ENCODE measurements around the gene UGDH. TPM values are rescaled to one million over a fixed set of nuclear protein-coding genes. Genes with fewer than 3 reads are reported as not detected.

UGDH gene
- polyA plus RNA-seq, 1 donor (not counting 4 experiments of a cell fraction or from before 2014, with no cell fraction given): 39.4 TPM

GRCh38 chr4:39502019-39502663 lies 25.1 kb downstream of the UGDH start:
- H3K79me2 ChIP-seq (ENCODE audit: control insufficient read depth, insufficient read depth, low read length): no peaks in the 10 kb centered on the region
- no peaks in the 10 kb centered on the region for H4K20me1 ChIP-seq (ENCODE audit: control insufficient read depth, extremely low read depth, insufficient read depth, low read length)
- H3K9me3 ChIP-seq (ENCODE audit: control insufficient read depth, low read depth, low read length): no peaks in the 10 kb centered on the region
- H3K4me3 ChIP-seq (ENCODE audit: control insufficient read depth in 2 of 3, extremely low read depth in 1 of 3, insufficient read depth in 2 of 3, low read depth in 1 of 3, low read length in 3 of 3): no peak overlapping the region
- peak; percentile 58 for FAIRE-seq
- dilution Hi-C loops (cut with MboI; ENCODE audit: extremely low pct_ligation_motif_present, low sequenced_read_pairs): no loop called here
- TF ChIP-seq EZH2 (IDR thresholded peaks at IDR 0.05; ENCODE audit: low read length) (no peak), CTCF (optimal IDR thresholded peaks at IDR 0.05 in 1 of 3, IDR thresholded peaks at IDR 0.05 in 1 of 3, conservative IDR thresholded peaks at IDR 0.05 in 1 of 3; ENCODE audit: extremely low read depth in 1 of 3, insufficient read depth in 2 of 3, low read length in 3 of 3) (no peak)
- peaks cover 13 to 20% of the 10 kb centered on the region in 2 experiments for H3K36me3 ChIP-seq (ENCODE audit: control insufficient read depth in 2 of 2, extremely low read depth in 1 of 2, insufficient read depth in 2 of 2, low read length in 2 of 2)
- H3K4me1 ChIP-seq (ENCODE audit: control insufficient read depth, extremely low read depth, insufficient read depth, low read length): no peaks in the 10 kb centered on the region
- H3K9me1 ChIP-seq (ENCODE audit: control insufficient read depth, extremely low read depth, insufficient read depth, low read length): no peaks in the 10 kb centered on the region
- no peaks in the 10 kb centered on the region for H3K27me3 ChIP-seq (ENCODE audit: control insufficient read depth, extremely low read depth, insufficient read depth, low read length)
- H2AFZ ChIP-seq (ENCODE audit: control insufficient read depth, low read length): no peak overlapping the region
- no peak overlapping the region for H3K9ac ChIP-seq (ENCODE audit: control insufficient read depth, extremely low read depth, insufficient read depth, low read length)
- no peak overlapping the region for H3K4me2 ChIP-seq (ENCODE audit: control insufficient read depth, extremely low read depth, insufficient read depth, low read depth, low read length)
- H3K27ac ChIP-seq (ENCODE audit: control insufficient read depth, insufficient read depth, low read length): no peak overlapping the region
- DNase-seq (ENCODE audit: low read depth, low spot score): no peak

GRCh38 chr4:39498727-39499020 lies 28.6 kb downstream of the UGDH start:
- no peaks in the 10 kb centered on the region for H3K27me3 ChIP-seq (ENCODE audit: control insufficient read depth, extremely low read depth, insufficient read depth, low read length)
- peaks cover 10% of the 10 kb centered on the region for H3K4me1 ChIP-seq (ENCODE audit: control insufficient read depth, extremely low read depth, insufficient read depth, low read length)
- dilution Hi-C loops (cut with MboI; ENCODE audit: extremely low pct_ligation_motif_present, low sequenced_read_pairs): no loop called here
- DNase-seq (ENCODE audit: low read depth, low spot score) (no peak), FAIRE-seq (no peak)
- no peak for TF ChIP-seq EZH2 (IDR thresholded peaks at IDR 0.05; ENCODE audit: low read length)
- no peak for TF ChIP-seq CTCF (optimal IDR thresholded peaks at IDR 0.05 in 1 of 3, IDR thresholded peaks at IDR 0.05 in 1 of 3, conservative IDR thresholded peaks at IDR 0.05 in 1 of 3; ENCODE audit: extremely low read depth in 1 of 3, insufficient read depth in 2 of 3, low read length in 3 of 3)
- H3K27ac ChIP-seq (ENCODE audit: control insufficient read depth, insufficient read depth, low read length): no peak overlapping the region
- peaks cover 4% of the 10 kb centered on the region in 2 experiments for H3K36me3 ChIP-seq (ENCODE audit: control insufficient read depth in 2 of 2, extremely low read depth in 1 of 2, insufficient read depth in 2 of 2, low read length in 2 of 2)
- no peak overlapping the region for H2AFZ ChIP-seq (ENCODE audit: control insufficient read depth, low read length)
- H3K79me2 ChIP-seq (ENCODE audit: control insufficient read depth, insufficient read depth, low read length): no peaks in the 10 kb centered on the region
- no peak overlapping the region for H3K4me3 ChIP-seq (ENCODE audit: control insufficient read depth in 2 of 3, extremely low read depth in 1 of 3, insufficient read depth in 2 of 3, low read depth in 1 of 3, low read length in 3 of 3)
- no peaks in the 10 kb centered on the region for H4K20me1 ChIP-seq (ENCODE audit: control insufficient read depth, extremely low read depth, insufficient read depth, low read length)
- no peak overlapping the region for H3K9ac ChIP-seq (ENCODE audit: control insufficient read depth, extremely low read depth, insufficient read depth, low read length)
- H3K4me2 ChIP-seq (ENCODE audit: control insufficient read depth, extremely low read depth, insufficient read depth, low read depth, low read length): no peak overlapping the region
- H3K9me1 ChIP-seq (ENCODE audit: control insufficient read depth, extremely low read depth, insufficient read depth, low read length): no peaks in the 10 kb centered on the region
- no peaks in the 10 kb centered on the region for H3K9me3 ChIP-seq (ENCODE audit: control insufficient read depth, low read depth, low read length)
